OCI-LY1 (cell line): ENCODE measurements around the gene TXNDC16.

ENCODE experiments used
- H2AFZ ChIP-seq: fragments of 200-600 bp; sonication (generic), shearing (Covaris generic); 2 replicates; pipeline ENCODE4 v1.6.0; 2014; ENCODE audit warnings: antibody characterized with exemption, mild to moderate bottlenecking, low read length
- H3F3A ChIP-seq: fragments of 200-600 bp; sonication (generic), shearing (Covaris generic); 2 replicates; pipeline ENCODE4 v1.6.0; 2014; ENCODE audit warnings: mild to moderate bottlenecking, antibody characterized with exemption, low read length, moderate library complexity; ENCODE audit not compliant: insufficient read depth
- H3K27ac ChIP-seq: fragments of 200-600 bp; sonication (generic); 2 replicates; pipeline ENCODE4 v1.5.1; 2014; ENCODE audit warnings: low read length, mixed run types, mild to moderate bottlenecking, low read depth; ENCODE audit not compliant: poor library complexity, severe bottlenecking
- H3K27me3 ChIP-seq: fragments of 200-600 bp; sonication (generic); 2 replicates; pipeline ENCODE4 v1.6.0; 2014; ENCODE audit warnings: antibody characterized with exemption, mild to moderate bottlenecking, low read length, moderate library complexity; ENCODE audit not compliant: insufficient read depth
- H3K36me3 ChIP-seq: fragments of 200-600 bp; sonication (generic); 2 replicates; pipeline ENCODE4 v1.6.1; 2014; ENCODE audit warnings: mild to moderate bottlenecking, antibody characterized with exemption, low read length, moderate library complexity, mixed read lengths; ENCODE audit not compliant: insufficient read depth
- H3K4me1 ChIP-seq: fragments of 200-600 bp; sonication (generic); 2 replicates; pipeline ENCODE4 v1.5.1; 2014; ENCODE audit warnings: mild to moderate bottlenecking, low read length, moderate library complexity; ENCODE audit not compliant: insufficient read depth, severe bottlenecking
- H3K4me2 ChIP-seq: fragments of 200-600 bp; sonication (generic), shearing (Covaris generic); 2 replicates; pipeline ENCODE4 v1.6.1; 2014; ENCODE audit warnings: low read length
- H3K4me3 ChIP-seq: fragments of 200-600 bp; sonication (generic); 2 replicates; pipeline ENCODE4 v1.5.1; 2014; ENCODE audit warnings: low read length, low read depth, mild to moderate bottlenecking, mixed read lengths; ENCODE audit not compliant: poor library complexity, severe bottlenecking
- H3K79me2 ChIP-seq: fragments of 200-600 bp; shearing (Covaris generic); 2 replicates; pipeline ENCODE4 v1.6.1; 2016; ENCODE audit warnings: mixed run types, low read length, mixed read lengths; ENCODE audit not compliant: insufficient read depth
- H3K9ac ChIP-seq: fragments of 200-600 bp; sonication (generic), shearing (Covaris generic); 2 replicates; pipeline ENCODE4 v1.6.1; 2014; ENCODE audit warnings: mild to moderate bottlenecking, low read length, mixed read lengths
- H3K9me2 ChIP-seq: fragments of 200-600 bp; sonication (generic), shearing (Covaris generic); 2 replicates; pipeline ENCODE4 v1.6.1; 2014; ENCODE audit warnings: low read depth, mild to moderate bottlenecking, low read length, mixed read lengths
- H3K9me3 ChIP-seq: fragments of 200-600 bp; shearing (Covaris generic); 2 replicates; pipeline ENCODE4 v1.6.1; 2014; ENCODE audit warnings: low read length, mixed read lengths
- H4K20me1 ChIP-seq: fragments of 200-600 bp; sonication (generic), shearing (Covaris generic); 2 replicates; pipeline ENCODE4 v1.6.0; 2016; ENCODE audit warnings: mild to moderate bottlenecking, low read length; ENCODE audit not compliant: insufficient read depth
- CTCF ChIP-seq: fragments of 200-600 bp; sonication (generic), shearing (Covaris generic); IDR thresholded peaks from 2 replicates; pipeline ENCODE4 v1.5.1; 2017; ENCODE audit warnings: mild to moderate bottlenecking, antibody characterized with exemption, low read length, moderate library complexity, mixed read lengths
- EZH2 ChIP-seq: fragments of 200-600 bp; sonication (generic), shearing (Covaris generic); IDR thresholded peaks from 2 replicates; pipeline ENCODE4 v1.8.0; 2017; ENCODE audit warnings: borderline replicate concordance, mixed run types, mild to moderate bottlenecking, antibody characterized with exemption, low read length, moderate library complexity, mixed read lengths

The TXNDC16 gene

GRCh38 chr14:52399921-52400595 lies 152.2 kb downstream of the TXNDC16 start:
- Histone ChIP-seq H4K20me1 (no peaks in the 10 kb centered on the region), H3K9ac (no peak overlapping the region), H3K27me3 (no peaks in the 10 kb centered on the region), H3F3A (no peaks in the 10 kb centered on the region), H3K9me2 (no peaks in the 10 kb centered on the region), H3K36me3 (no peaks in the 10 kb centered on the region), H3K4me1 (no peaks in the 10 kb centered on the region), H3K4me2 (no peak overlapping the region), H3K27ac (no peak overlapping the region), H3K79me2 (no peaks in the 10 kb centered on the region), H3K9me3 (no peaks in the 10 kb centered on the region), H2AFZ (no peak overlapping the region), H3K4me3 (no peak overlapping the region)
- no peak for TF ChIP-seq CTCF
- no peak for TF ChIP-seq EZH2

- no peaks in the 10 kb centered on the region for H4K20me1 ChIP-seq
- no peak overlapping the region for H2AFZ ChIP-seq
- TF ChIP-seq EZH2 = no peak
- no peak for TF ChIP-seq CTCF
- H3K27ac ChIP-seq = no peak overlapping the region
- no peak overlapping the region for H3K4me2 ChIP-seq
- H3F3A ChIP-seq = no peaks in the 10 kb centered on the region
- H3K4me3 ChIP-seq = no peak overlapping the region
- no peaks in the 10 kb centered on the region for H3K79me2 ChIP-seq
- no peaks in the 10 kb centered on the region for H3K9me2 ChIP-seq
- H3K36me3 ChIP-seq = no peaks in the 10 kb centered on the region
- no peaks in the 10 kb centered on the region for H3K4me1 ChIP-seq
- H3K9me3 ChIP-seq = no peaks in the 10 kb centered on the region
- H3K27me3 ChIP-seq = no peaks in the 10 kb centered on the region
- no peak overlapping the region for H3K9ac ChIP-seq
Measured at GRCh38 chr14:52399104-52399503, 153.2 kb downstream of the TXNDC16 start.

GRCh38 chr14:52397844-52398243 lies 154.5 kb downstream of the TXNDC16 start:
- H4K20me1 ChIP-seq = no peaks in the 10 kb centered on the region
- no peaks in the 10 kb centered on the region for H3K4me1 ChIP-seq
- H2AFZ ChIP-seq = no peak overlapping the region
- H3K4me3 ChIP-seq = no peak overlapping the region
- H3F3A ChIP-seq = no peaks in the 10 kb centered on the region
- H3K27me3 ChIP-seq = no peaks in the 10 kb centered on the region
- no peak overlapping the region for H3K9ac ChIP-seq
- H3K9me2 ChIP-seq = no peaks in the 10 kb centered on the region
- no peaks in the 10 kb centered on the region for H3K79me2 ChIP-seq
- TF ChIP-seq EZH2 (no peak), CTCF (no peak)
- no peaks in the 10 kb centered on the region for H3K9me3 ChIP-seq
- H3K27ac ChIP-seq = no peak overlapping the region
- H3K4me2 ChIP-seq = no peak overlapping the region
- H3K36me3 ChIP-seq = no peaks in the 10 kb centered on the region
